ENCODE measurements around the gene NXN. TPM values are rescaled to one million over a fixed set of nuclear protein-coding genes. Genes with fewer than 3 reads are reported as not detected.

NXN gene
- polyA plus RNA-seq, 1 of the 3 experiments (the other 2 are of a cell fraction) = 23.9 TPM

DNA sequence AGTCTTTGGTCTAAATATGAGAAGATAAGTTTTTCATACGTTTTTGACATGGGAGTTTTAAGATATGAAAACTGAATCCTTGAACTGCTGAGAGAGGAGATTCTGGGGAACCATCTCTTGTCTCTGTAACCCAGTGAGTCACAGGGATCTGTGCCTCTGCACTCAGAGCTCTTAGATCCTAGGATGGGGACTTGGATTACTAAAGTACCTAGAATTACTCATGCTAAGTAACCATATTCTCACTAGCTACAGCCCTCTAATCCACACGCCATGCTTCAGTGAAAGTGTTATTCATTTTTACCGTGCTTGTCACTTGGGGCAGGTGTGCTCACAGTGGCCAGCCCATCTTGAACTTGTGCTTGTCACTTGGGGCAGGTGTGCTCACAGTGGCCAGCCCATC, 195.4 kb downstream of the NXN start:
- peaks cover 62% of the 10 kb centered on the region for H3K79me2 ChIP-seq (ENCODE audit: insufficient read depth)
- ChIA-PET CTCF (no interaction called here), POLR2A (no interaction called here)
- no peak overlapping the region for H3K9ac ChIP-seq
- H3K36me3 ChIP-seq (replicated peaks in 1 of 2; ENCODE audit: control insufficient read depth in 1 of 2, insufficient read depth in 2 of 2, low read length in 1 of 2) = peaks cover 21 to 23% of the 10 kb centered on the region in 2 experiments
- WGBS (ENCODE audit: low lambda C conversion rate) = 45% methylated on average over 3 of the region's 3 CpGs
- no peak for DNase-seq
- H3F3A ChIP-seq (replicated peaks; ENCODE audit: insufficient read depth) = no peaks in the 10 kb centered on the region
- peaks cover 9 to 15% of the 10 kb centered on the region in 2 experiments for H3K4me1 ChIP-seq (ENCODE audit: control insufficient read depth in 1 of 2, insufficient read depth in 2 of 2, low read depth in 1 of 2, low read length in 1 of 2)
- no peaks in the 10 kb centered on the region for H3K27me3 ChIP-seq (ENCODE audit: insufficient read depth)
- no peaks in the 10 kb centered on the region for H3K9me2 ChIP-seq
- H3K4me3 ChIP-seq (ENCODE audit: low read depth in 2 of 2, low read length in 1 of 2) = no peak overlapping the region
- no peak for TF ChIP-seq RCOR1 (IDR thresholded peaks at IDR 0.05; ENCODE audit: low read length)
- TF ChIP-seq, protein P1, sequence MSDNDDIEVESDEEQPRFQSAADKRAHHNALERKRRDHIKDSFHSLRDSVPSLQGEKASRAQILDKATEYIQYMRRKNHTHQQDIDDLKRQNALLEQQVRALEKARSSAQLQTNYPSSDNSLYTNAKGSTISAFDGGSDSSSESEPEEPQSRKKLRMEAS (IDR thresholded peaks at IDR 0.05; ENCODE audit: low read depth) = no peak
- TF ChIP-seq MEF2A (IDR thresholded peaks at IDR 0.05; ENCODE audit: borderline replicate concordance, low read depth) = no peak
- TF ChIP-seq EP300 (IDR thresholded peaks at IDR 0.05; ENCODE audit: borderline replicate concordance in 1 of 2, low read depth in 1 of 2, low read length in 1 of 2) = no peak
- TF ChIP-seq, protein P2, sequence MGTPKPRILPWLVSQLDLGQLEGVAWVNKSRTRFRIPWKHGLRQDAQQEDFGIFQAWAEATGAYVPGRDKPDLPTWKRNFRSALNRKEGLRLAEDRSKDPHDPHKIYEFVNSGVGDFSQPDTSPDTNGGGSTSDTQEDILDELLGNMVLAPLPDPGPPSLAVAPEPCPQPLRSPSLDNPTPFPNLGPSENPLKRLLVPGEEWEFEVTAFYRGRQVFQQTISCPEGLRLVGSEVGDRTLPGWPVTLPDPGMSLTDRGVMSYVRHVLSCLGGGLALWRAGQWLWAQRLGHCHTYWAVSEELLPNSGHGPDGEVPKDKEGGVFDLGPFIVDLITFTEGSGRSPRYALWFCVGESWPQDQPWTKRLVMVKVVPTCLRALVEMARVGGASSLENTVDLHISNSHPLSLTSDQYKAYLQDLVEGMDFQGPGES (IDR thresholded peaks at IDR 0.05; ENCODE audit: low read depth, low read length) = no peak
- TF ChIP-seq TCF12 (IDR thresholded peaks at IDR 0.05) = no peak
- no peak for TF ChIP-seq YY1 (IDR thresholded peaks at IDR 0.05; ENCODE audit: low read depth)
- TF ChIP-seq TEAD4 (IDR thresholded peaks at IDR 0.05; ENCODE audit: borderline replicate concordance, insufficient read depth) = no peak
- no peak for TF ChIP-seq FOSL2 (IDR thresholded peaks at IDR 0.05; ENCODE audit: borderline replicate concordance, low read depth)
- TF ChIP-seq, protein P3, sequence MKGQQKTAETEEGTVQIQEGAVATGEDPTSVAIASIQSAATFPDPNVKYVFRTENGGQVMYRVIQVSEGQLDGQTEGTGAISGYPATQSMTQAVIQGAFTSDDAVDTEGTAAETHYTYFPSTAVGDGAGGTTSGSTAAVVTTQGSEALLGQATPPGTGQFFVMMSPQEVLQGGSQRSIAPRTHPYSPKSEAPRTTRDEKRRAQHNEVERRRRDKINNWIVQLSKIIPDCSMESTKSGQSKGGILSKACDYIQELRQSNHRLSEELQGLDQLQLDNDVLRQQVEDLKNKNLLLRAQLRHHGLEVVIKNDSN (IDR thresholded peaks at IDR 0.05; ENCODE audit: borderline replicate concordance, low read depth) = no peak
- no peak for TF ChIP-seq GABPA (IDR thresholded peaks at IDR 0.05; ENCODE audit: low read depth)
- no peak for TF ChIP-seq EZH2phosphoT487 (IDR thresholded peaks at IDR 0.05; ENCODE audit: borderline replicate concordance, low read depth)
- H3K9me3 ChIP-seq = no peaks in the 10 kb centered on the region
- H4K20me1 ChIP-seq (ENCODE audit: insufficient read depth) = no peaks in the 10 kb centered on the region
- H3K27ac ChIP-seq (ENCODE audit: low read depth in 2 of 2, low read length in 1 of 2) = no peak overlapping the region
- H2AFZ ChIP-seq (ENCODE audit: low read depth) = no peak overlapping the region
- no peak overlapping the region for H3K4me2 ChIP-seq

DNA sequence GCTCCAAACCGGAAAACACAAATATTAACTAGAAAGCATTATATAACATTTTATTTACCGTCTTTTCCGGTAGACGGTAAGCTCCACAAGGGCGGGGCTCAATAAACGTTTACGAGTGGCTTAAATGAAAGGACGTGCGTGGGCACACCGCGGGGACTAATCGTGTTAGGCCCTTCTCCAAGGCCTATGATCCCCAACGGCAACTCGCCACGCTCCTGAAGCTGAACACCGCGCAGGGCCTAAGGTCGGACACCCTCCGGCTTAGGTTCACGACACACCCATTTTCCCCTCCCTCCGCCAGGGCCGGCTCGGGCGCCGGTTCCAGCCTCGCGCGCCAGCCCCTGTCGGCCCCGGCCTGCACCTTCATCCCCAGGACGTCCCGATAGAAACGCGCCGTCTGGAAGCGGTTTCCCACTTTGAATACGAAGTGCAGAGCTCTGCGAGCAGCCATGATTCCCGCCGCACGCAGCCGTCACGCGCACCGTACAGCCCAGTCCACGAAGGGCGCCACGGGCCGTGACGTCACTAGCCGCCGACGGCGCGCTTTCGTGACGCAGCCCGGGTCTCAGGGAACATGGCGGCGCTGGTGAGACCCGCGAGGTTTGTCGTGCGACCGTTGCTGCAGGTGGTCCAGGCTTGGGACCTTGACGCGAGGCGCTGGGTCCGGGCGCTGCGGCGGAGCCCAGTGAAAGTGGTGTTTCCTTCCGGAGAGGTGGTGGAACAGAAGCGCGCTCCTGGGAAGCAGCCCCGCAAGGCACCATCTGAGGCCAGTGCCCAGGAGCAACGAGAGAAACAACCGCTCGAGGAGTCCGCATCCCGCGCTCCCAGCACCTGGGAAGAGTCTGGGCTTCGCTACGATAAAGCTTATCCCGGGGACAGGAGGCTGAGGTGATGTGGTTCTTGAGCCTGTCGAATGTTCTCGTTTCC, 197.5 kb downstream of the NXN start, which contains the start of the genes GLOD4 and MRM3:
GLOD4 (minus strand) TSS at position 476 of the 927 bp plus-strand sequence; CDS start at position 451, 25 bp downstream.
MRM3 (plus strand) TSS at position 549 of the 927 bp plus-strand sequence; CDS start at position 575, 26 bp downstream.
- Histone ChIP-seq H2AFZ (ENCODE audit: low read depth) (peak within 1 kb of the TSS; percentile 81), H3K27ac (ENCODE audit: low read depth in 2 of 2, low read length in 1 of 2) (peak within 1 kb of the TSS; percentile 56 to 77), H3K79me2 (ENCODE audit: insufficient read depth) (peaks cover 65% of the 10 kb centered on the region), H3K4me3 (ENCODE audit: low read depth in 2 of 2, low read length in 1 of 2) (peak within 1 kb of the TSS; percentile 98 to 99), H3K9me3 (no peaks in the 10 kb centered on the region), H3K9ac (peak within 1 kb of the TSS; percentile 75), H4K20me1 (ENCODE audit: insufficient read depth) (no peaks in the 10 kb centered on the region), H3K4me1 (ENCODE audit: control insufficient read depth in 1 of 2, insufficient read depth in 2 of 2, low read depth in 1 of 2, low read length in 1 of 2) (peaks cover 9 to 15% of the 10 kb centered on the region in 2 experiments), H3K36me3 (replicated peaks in 1 of 2; ENCODE audit: control insufficient read depth in 1 of 2, insufficient read depth in 2 of 2, low read length in 1 of 2) (peaks cover 20 to 26% of the 10 kb centered on the region in 2 experiments), H3K9me2 (no peaks in the 10 kb centered on the region), H3K4me2 (peak within 1 kb of the TSS; percentile 87), H3F3A (replicated peaks; ENCODE audit: insufficient read depth) (peaks cover 3% of the 10 kb centered on the region), H3K27me3 (ENCODE audit: insufficient read depth) (no peaks in the 10 kb centered on the region)
- ChIA-PET CTCF (interaction anchor here (0.6 to 3.1 kb wide), 8 partner anchors 13 to 274 kb away, joined by 3 to 18 read pairs (median 5); partner anchors contain the start of genes GEMIN4, NXN and TIMM22), POLR2A (interaction anchor here (0.6 to 1.4 kb wide), 6 partner anchors 10 to 199 kb away, joined by 3 to 8 read pairs (median 4); partner anchors contain the start of gene GEMIN4)
- DNase-seq = peak; percentile 97
- 1% methylated on average over 28 of the region's 87 CpGs for WGBS (ENCODE audit: low lambda C conversion rate)
- no peak for TF ChIP-seq SMC3 (IDR thresholded peaks at IDR 0.05; ENCODE audit: low read depth, low read length)
- no peak for TF ChIP-seq NFIC (IDR thresholded peaks at IDR 0.05; ENCODE audit: borderline replicate concordance)
- TF ChIP-seq, protein P1 (IDR thresholded peaks at IDR 0.05; ENCODE audit: low read depth) = peak; percentile 95
- peak; percentile 46 for TF ChIP-seq NRF1 (IDR thresholded peaks at IDR 0.05; ENCODE audit: low read depth, low read length)
- TF ChIP-seq, protein P4, sequence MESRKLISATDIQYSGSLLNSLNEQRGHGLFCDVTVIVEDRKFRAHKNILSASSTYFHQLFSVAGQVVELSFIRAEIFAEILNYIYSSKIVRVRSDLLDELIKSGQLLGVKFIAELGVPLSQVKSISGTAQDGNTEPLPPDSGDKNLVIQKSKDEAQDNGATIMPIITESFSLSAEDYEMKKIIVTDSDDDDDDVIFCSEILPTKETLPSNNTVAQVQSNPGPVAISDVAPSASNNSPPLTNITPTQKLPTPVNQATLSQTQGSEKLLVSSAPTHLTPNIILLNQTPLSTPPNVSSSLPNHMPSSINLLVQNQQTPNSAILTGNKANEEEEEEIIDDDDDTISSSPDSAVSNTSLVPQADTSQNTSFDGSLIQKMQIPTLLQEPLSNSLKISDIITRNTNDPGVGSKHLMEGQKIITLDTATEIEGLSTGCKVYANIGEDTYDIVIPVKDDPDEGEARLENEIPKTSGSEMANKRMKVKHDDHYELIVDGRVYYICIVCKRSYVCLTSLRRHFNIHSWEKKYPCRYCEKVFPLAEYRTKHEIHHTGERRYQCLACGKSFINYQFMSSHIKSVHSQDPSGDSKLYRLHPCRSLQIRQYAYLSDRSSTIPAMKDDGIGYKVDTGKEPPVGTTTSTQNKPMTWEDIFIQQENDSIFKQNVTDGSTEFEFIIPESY (IDR thresholded peaks at IDR 0.05; ENCODE audit: borderline replicate concordance, low read depth) = peak; percentile 53; the same call in 1 of the 2 replicates
- TF ChIP-seq CHD2 (IDR thresholded peaks at IDR 0.05; ENCODE audit: low read length, partially characterized antibody) = peak; percentile 90
- no peak for TF ChIP-seq FOXM1 (IDR thresholded peaks at IDR 0.05; ENCODE audit: low read depth)
- TF ChIP-seq RXRA (IDR thresholded peaks at IDR 0.05; ENCODE audit: borderline replicate concordance, low read depth) = no peak
- TF ChIP-seq YY1 (IDR thresholded peaks at IDR 0.05; ENCODE audit: low read depth) = peak; percentile 98
- TF ChIP-seq, protein P5, sequence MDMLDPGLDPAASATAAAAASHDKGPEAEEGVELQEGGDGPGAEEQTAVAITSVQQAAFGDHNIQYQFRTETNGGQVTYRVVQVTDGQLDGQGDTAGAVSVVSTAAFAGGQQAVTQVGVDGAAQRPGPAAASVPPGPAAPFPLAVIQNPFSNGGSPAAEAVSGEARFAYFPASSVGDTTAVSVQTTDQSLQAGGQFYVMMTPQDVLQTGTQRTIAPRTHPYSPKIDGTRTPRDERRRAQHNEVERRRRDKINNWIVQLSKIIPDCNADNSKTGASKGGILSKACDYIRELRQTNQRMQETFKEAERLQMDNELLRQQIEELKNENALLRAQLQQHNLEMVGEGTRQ (IDR thresholded peaks at IDR 0.05; ENCODE audit: borderline replicate concordance, low read depth, low read length) = no peak
- peak; percentile 18; the same call in 1 of the 2 replicates for TF ChIP-seq RCOR1 (IDR thresholded peaks at IDR 0.05; ENCODE audit: low read length)
- TF ChIP-seq FOSL2 (IDR thresholded peaks at IDR 0.05; ENCODE audit: borderline replicate concordance, low read depth) = no peak
